GM18498 (cell line): ENCODE results near the gene CRYAB.
A peak's percentile ranks its signal among the peaks of the same experiment; 100 is the strongest.

Experiments
- ATAC-seq: cut with Tn5 transposase; IDR thresholded peaks from one replicate; pipeline ENCODE4 v1.9.1; 2021; ENCODE audit warnings: mild to moderate bottlenecking, moderate library complexity; ENCODE audit not compliant: unreplicated experiment

CRYAB gene, protein sequence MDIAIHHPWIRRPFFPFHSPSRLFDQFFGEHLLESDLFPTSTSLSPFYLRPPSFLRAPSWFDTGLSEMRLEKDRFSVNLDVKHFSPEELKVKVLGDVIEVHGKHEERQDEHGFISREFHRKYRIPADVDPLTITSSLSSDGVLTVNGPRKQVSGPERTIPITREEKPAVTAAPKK

DNA sequence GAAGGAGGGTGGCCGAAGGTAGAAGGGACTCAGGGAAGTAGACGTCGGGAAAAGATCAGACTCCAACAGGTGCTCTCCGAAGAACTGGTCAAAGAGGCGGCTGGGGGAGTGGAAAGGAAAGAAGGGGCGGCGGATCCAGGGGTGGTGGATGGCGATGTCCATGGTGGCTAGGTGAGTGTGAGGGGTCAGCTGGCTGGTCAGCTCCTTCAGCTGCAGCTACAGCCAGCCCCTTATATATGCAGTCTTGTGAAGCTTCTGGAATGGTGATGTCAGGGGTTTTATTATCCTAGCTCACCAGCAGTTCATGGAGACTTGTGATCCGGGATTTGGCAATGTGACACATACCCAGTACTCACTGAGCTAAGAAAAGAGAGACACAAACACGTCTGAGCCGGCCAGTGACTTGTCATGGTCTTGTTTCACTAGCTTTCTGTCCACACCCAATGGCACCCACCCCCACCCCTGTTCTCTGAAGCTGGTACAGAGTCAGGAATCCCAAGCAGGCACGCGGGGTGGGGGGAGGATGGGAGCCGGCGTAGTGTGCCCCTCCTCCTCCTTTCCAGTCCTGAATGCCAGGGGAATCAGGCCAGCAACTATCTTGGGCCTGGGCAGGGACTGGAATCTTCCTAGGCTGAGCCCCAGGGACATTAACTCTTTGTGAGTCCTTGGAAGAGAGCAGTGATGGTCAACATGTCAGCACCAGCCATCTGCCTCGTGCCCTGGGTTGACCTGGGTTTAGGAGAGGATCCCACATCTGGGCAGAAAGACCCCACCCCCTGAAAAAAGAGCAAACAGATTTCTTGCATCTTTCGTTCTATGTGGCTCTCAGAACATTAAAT lies at the start of gene CRYAB:
CRYAB (minus strand) TSS at position 208 of the 839 bp plus-strand sequence; CDS start at position 162, 46 bp downstream.
- no peak for ATAC-seq

DNA sequence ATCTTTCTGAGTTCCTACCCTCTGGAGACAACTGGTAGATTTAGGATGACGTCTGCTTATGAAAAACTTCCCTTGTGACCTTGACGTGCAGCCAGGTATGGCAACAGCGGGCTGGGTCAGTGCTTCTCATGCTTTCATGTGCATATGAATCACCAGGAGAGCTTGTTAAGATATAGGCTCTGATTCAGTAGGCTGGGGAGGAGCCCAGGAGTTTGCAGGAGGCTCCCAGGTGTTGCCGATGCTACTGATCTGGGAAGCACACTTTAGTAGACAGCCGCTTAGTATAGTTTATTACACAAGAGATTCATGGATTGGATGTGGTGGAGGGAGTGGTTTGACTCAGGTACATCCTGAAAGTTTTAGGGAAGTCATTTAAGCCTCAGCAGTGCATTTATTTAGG lies 49.3 kb upstream of the CRYAB start:
- ATAC-seq = no peak

DNA sequence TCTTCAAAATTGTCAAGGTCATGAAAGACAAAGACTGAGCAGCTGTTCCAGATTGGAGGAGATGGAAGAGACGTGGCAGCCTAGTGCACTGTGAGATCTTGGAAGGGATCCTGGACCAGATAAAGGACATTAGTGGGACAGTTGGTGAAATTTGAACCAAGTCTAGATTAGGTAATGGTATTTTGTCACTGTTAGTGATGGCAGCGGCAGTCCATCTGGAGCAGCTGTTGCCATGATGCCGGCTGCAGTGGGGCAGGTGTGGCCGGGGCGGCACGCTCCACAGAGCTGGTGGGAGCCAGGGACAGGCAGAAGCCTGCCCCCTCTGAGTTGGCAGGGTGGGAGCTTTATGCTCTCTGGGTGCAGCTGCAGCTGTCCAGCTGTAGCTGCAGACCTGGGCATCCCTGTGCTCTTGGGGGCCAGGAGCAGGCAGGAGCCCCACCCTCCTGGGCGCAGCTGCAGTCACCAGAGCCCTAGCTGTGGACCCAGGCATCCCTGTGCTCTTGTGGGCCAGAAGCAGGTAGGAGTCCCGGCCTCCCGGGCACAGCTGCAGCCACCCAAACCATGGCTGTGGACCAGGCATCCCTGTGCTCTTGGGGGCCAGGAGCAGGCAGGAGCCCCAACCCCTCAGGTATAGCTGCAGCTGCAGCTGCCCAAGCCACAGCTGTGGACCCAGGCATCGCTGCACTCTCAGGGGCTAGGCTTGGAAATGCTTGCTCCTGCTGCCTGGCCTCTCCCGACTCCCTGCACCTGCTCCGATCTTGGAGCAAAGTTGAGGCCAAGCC lies 46.3 kb upstream of the CRYAB start:
- no peak for ATAC-seq

DNA sequence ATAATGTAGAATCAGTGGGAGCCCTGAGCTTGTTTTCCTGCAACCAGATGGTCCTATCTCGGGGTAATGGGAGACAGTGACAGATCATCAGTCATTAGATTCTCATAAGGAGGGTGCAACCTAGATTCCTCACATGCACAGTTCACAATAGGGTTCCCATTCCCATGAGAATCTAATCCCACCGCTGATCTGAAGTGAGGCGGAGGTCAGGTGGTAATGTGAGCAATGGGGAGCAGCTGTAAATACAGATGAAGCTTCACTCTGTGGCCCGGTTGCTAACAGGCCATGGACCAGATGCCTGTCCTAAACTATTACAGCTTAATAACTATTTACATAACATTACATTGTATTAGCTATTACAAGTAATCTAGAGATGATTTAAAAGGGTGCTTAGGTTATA lies 42.6 kb upstream of the CRYAB start:
- ATAC-seq = no peak

- ATAC-seq = no peak
Observed at GRCh38 chr11:111951565-111951964, 40.0 kb upstream of the CRYAB start.

- no peak for ATAC-seq
Observed at GRCh38 chr11:111949519-111950426, 38.2 kb upstream of the CRYAB start.

GRCh38 chr11:111947143-111947542 lies 35.6 kb upstream of the CRYAB start:
- no peak for ATAC-seq

GRCh38 chr11:111946499-111946898 lies 34.9 kb upstream of the CRYAB start:
- ATAC-seq = no peak

GRCh38 chr11:111945198-111945597 lies 33.6 kb upstream of the CRYAB start:
- no peak for ATAC-seq

- no peak for ATAC-seq
Observed at GRCh38 chr11:111944651-111945051, 33.1 kb upstream of the CRYAB start.

DNA sequence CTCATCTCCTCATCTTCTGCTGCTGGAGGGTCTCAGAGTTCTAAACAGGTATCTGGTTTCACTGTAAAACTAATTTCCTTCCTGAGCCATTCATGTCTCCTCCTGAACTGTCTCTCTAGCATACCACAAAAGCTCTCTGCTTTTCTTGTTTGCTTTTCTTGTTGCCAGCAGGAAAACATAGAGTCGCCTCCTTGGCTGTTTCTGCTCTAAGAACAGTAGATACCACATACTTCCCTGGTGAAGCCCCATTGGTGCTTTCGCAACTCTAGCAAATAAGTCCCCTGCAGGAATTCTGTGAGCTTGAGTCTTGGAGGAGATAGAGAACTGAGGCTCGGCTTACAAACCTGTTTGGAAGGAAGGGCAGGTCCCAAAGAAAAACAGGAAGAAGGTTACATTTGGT lies 32.6 kb upstream of the CRYAB start:
- no peak for ATAC-seq

- no peak for ATAC-seq
Observed at GRCh38 chr11:111942829-111943228, 31.3 kb upstream of the CRYAB start.

- no peak for ATAC-seq
Observed at GRCh38 chr11:111941963-111942362, 30.4 kb upstream of the CRYAB start.

- no peak for ATAC-seq
Observed at GRCh38 chr11:111939836-111940604, 28.4 kb upstream of the CRYAB start.

DNA sequence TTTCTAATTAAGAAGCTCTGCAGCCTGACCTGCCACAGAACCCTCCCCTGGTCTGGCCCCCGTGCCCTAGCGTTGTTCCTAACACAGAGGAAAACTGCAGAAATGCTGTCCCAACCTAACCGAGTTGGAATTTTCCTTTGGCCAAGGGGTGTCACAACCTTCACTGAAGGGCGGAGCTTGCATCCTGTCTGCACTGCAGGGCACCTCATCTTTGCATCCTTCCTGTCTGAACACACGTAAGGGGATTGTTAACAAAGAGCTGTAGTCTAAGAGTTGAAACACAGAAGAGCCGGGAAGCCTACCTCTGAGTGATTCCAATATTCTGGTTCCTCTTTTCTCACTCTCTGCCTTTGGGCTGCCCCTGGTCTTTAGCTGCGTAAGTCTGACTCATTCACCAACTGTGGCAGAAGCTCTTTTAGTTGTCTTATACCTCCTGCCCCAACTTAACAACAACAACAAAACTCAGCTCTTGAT lies 27.2 kb upstream of the CRYAB start:
- ATAC-seq = peak; percentile 78

DNA sequence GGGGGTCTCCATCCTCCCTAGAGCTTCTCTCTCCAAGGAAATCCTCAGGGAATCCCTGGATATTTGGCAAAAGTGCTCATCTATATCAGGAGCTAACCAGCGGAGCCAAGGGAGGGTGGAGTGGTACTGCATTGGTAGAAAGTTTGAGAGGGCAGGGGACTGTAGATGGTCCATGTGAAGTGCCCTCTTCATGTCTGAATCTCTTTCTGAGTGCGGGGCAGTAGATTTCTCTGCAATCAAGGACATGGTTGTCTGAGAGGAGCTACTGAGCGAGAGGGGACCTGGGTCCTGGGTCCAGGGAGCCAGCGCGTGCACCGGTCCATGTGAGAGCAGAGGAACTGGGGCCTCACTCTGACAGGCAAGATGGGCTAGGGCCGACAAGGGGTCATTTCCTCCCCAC lies 26.3 kb upstream of the CRYAB start:
- no peak for ATAC-seq

DNA sequence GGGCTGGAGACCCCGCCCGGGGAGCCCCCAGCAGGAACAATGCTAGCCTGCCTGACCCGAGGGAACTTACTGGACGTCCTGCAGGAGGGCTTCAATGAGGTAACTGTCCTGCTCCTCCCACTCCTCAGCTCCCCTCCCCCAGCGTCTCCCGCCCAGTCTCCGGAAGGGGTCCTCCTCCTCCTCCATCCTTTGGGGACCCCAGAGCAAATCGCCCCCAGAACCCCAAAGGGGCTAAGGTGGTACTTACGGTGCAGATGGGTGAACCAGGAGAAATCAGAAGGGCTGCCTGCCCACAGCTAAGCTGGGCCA lies 25.8 kb upstream of the CRYAB start:
- ATAC-seq = no peak

DNA sequence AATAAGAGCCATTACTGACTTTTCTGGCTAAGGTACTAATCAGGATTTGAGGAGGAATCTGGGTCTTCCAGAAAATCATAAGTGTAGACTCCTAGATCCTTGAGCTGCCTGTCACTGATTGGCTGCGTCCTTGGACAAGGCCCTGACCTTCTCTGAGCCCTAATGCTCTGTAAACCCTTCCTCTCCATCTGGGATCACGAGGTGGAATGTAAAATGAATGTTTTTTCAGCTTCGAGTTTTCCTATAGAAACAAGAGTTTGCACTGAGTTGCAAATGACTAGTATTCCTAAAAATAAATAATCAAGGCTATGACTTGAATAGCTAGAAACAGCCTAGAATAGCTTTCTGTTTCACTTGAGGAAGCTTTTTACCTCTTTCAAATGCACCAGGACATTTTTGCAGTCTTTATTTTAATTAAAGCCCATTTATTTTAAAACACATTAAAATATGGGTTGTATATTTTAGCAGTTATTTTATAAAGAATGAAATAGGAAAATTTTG lies 24.5 kb upstream of the CRYAB start:
- ATAC-seq = no peak

DNA sequence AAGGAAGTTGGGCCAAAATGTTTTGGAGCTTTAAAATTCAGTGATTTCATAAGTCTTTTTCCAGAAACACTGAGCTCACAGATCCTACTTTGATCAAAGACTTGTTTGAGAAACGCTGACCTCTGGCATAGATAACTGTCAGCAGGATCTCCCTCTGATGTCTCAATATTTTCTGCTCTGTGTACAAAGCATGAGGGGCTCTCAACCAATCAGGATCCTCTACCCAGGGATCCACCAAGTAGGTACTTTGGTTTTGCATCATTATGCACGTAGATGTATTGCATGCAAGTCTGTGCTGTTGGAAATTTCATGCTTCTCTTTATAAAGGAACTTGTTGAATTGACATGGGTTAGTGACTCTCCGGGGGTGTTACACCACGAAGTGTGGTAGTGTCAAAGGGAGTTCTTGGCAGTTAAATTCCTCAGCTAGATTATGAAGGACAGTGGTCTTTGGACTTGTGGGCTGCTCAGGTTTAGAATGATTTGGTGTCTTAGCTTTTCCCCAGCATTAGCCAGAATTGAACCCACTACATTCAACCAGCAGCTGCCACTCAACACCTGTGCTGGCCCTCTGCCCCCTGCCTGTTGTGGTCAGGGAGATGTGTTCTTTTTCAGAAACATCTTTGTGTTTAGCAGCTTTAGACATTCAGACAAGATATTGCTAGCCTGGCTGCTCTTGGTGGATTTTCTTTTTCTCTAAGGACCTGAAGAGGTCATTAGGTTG lies 23.9 kb upstream of the CRYAB start:
- ATAC-seq = no peak
